H9 (cell line): ENCODE measurements around the gene TM9SF3. TPM values are rescaled to one million over a fixed set of nuclear protein-coding genes. Genes with fewer than 3 reads are reported as not detected.

Experiments used
- DNase-seq: peaks from one replicate; pipeline ENCODE4 v3.0.0-alpha.2; 2017
- H2AFZ ChIP-seq: one replicate; pipeline ENCODE4 v1.6.1; 2013; ENCODE audit warnings: mild to moderate bottlenecking, low read length, control low read depth, moderate library complexity
- H2AK5ac ChIP-seq: 2 replicates; pipeline ENCODE4 v1.6.1; 2013; ENCODE audit warnings: low read length, control low read depth, mixed read lengths; ENCODE audit not compliant: insufficient read length
- H2BK120ac ChIP-seq: one replicate; pipeline ENCODE4 v1.6.1; 2013; ENCODE audit warnings: low read depth, mild to moderate bottlenecking, low read length, control low read depth, inconsistent platforms; ENCODE audit not compliant: poor library complexity, severe bottlenecking
- H2BK12ac ChIP-seq: 2 replicates; pipeline ENCODE4 v1.6.1; 2013; ENCODE audit warnings: low read length, control low read depth, mixed read lengths, low read depth; ENCODE audit not compliant: insufficient read length
- H2BK15ac ChIP-seq: 2 replicates; pipeline ENCODE4 v1.6.1; 2013; ENCODE audit warnings: low read depth, low read length, control low read depth
- H2BK20ac ChIP-seq: one replicate; pipeline ENCODE4 v1.6.1; 2013; ENCODE audit warnings: low read depth, mild to moderate bottlenecking, low read length, control low read depth, inconsistent platforms; ENCODE audit not compliant: poor library complexity, severe bottlenecking
- H2BK5ac ChIP-seq: 2 replicates; pipeline ENCODE4 v1.6.1; 2013; ENCODE audit warnings: low read length, control low read depth, mixed read lengths; ENCODE audit not compliant: insufficient read length
- H3K14ac ChIP-seq: 2 replicates; pipeline ENCODE4 v1.6.1; 2013; ENCODE audit warnings: low read length, control low read depth; ENCODE audit not compliant: insufficient read depth
- H3K18ac ChIP-seq: 2 replicates; pipeline ENCODE4 v1.6.1; 2013; ENCODE audit warnings: low read depth, mild to moderate bottlenecking, mixed read lengths, low read length, control low read depth; ENCODE audit not compliant: insufficient read length
- H3K23ac ChIP-seq: 2 replicates; pipeline ENCODE4 v1.6.1; 2013; ENCODE audit warnings: low read length, control low read depth, mixed read lengths, low read depth; ENCODE audit not compliant: insufficient read length
- H3K23me2 ChIP-seq: 2 replicates; pipeline ENCODE4 v1.6.1; 2013; ENCODE audit warnings: low read depth, mild to moderate bottlenecking, mixed read lengths, low read length, control low read depth; ENCODE audit not compliant: insufficient read length, poor library complexity, severe bottlenecking
- H3K27ac ChIP-seq: 2 replicates; pipeline ENCODE4 v1.5.1; 2013; ENCODE audit warnings: low read length, control low read depth, mixed read lengths, low read depth; ENCODE audit not compliant: insufficient read length
- H3K27me3 ChIP-seq: 2 replicates; pipeline ENCODE4 v1.6.1; 2013; ENCODE audit warnings: low read length, control low read depth, inconsistent platforms; ENCODE audit not compliant: insufficient read depth
- H3K4ac ChIP-seq: 2 replicates; pipeline ENCODE4 v1.6.1; 2013; ENCODE audit warnings: low read depth, mild to moderate bottlenecking, control low read depth, inconsistent platforms, low read length, moderate library complexity
- H3K4me1 ChIP-seq: 2 replicates; pipeline ENCODE4 v1.6.1; 2013; ENCODE audit warnings: low read length, control low read depth, inconsistent platforms; ENCODE audit not compliant: insufficient read depth
- H3K4me2 ChIP-seq: 2 replicates; pipeline ENCODE4 v1.6.1; 2013; ENCODE audit warnings: low read length, control low read depth, mixed read lengths; ENCODE audit not compliant: insufficient read length, insufficient read depth
- H3K56ac ChIP-seq: 2 replicates; pipeline ENCODE4 v1.6.1; 2013; ENCODE audit warnings: low read depth, mild to moderate bottlenecking, mixed read lengths, low read length, control low read depth; ENCODE audit not compliant: insufficient read length
- H3K79me1 ChIP-seq: 2 replicates; pipeline ENCODE4 v1.6.1; 2013; ENCODE audit warnings: low read depth, mild to moderate bottlenecking, moderate library complexity, low read length, control low read depth, inconsistent platforms; ENCODE audit not compliant: insufficient read depth, poor library complexity, severe bottlenecking
- H3K79me2 ChIP-seq: 2 replicates; pipeline ENCODE4 v1.6.1; 2013; ENCODE audit warnings: low read length, control low read depth, inconsistent platforms; ENCODE audit not compliant: insufficient read depth
- H3K9ac ChIP-seq: 2 replicates; pipeline ENCODE4 v1.6.1; 2013; ENCODE audit warnings: low read length, control low read depth, mixed read lengths; ENCODE audit not compliant: insufficient read length; ENCODE audit errors: extremely low read depth
- H3K9me3 ChIP-seq: one replicate; pipeline ENCODE4 v1.6.1; 2013; ENCODE audit warnings: low read depth, low read length, inconsistent platforms; ENCODE audit not compliant: control insufficient read depth
- H3T11ph ChIP-seq: one replicate; pipeline ENCODE4 v1.6.1; 2013; ENCODE audit warnings: mild to moderate bottlenecking, low read length, control low read depth, inconsistent platforms
- H4K20me1 ChIP-seq: one replicate; pipeline ENCODE4 v1.6.1; 2013; ENCODE audit not compliant: control insufficient read depth, insufficient read length, insufficient read depth
- H4K5ac ChIP-seq: 2 replicates; pipeline ENCODE4 v1.6.1; 2013; ENCODE audit warnings: low read depth, mild to moderate bottlenecking, mixed read lengths, low read length, control low read depth; ENCODE audit not compliant: insufficient read length
- H4K8ac ChIP-seq: replicated peaks from 2 replicates; pipeline ENCODE4 v1.6.1; 2013; ENCODE audit warnings: low read length, control low read depth, mixed read lengths, low read depth; ENCODE audit not compliant: insufficient read length
- H4K91ac ChIP-seq: 2 replicates; pipeline ENCODE4 v1.6.1; 2013; ENCODE audit warnings: low read depth, mild to moderate bottlenecking, moderate library complexity, mixed read lengths, low read length, control low read depth; ENCODE audit not compliant: insufficient read length
- H3K27ac Mint-ChIP-seq, 3 experiments: 2 replicates in 2 of 3; 3 replicates in 1 of 3; pipeline ENCODE4 v1.8.0; 2020 to 2021; ENCODE audit warnings: mixed read lengths in 3 of 3, mild to moderate bottlenecking in 1 of 3, moderate library complexity in 1 of 3
- H3K27me3 Mint-ChIP-seq: 2 replicates; pipeline ENCODE4 v1.8.0; 2021; ENCODE audit warnings: low read depth, mild to moderate bottlenecking, moderate library complexity, mixed read lengths
- H3K36me3 Mint-ChIP-seq, 3 experiments: 2 replicates in 2 of 3; 3 replicates in 1 of 3; pipeline ENCODE4 v1.8.0; 2020 to 2021; ENCODE audit warnings: low read depth in 3 of 3, mixed read lengths in 3 of 3; ENCODE audit not compliant: insufficient read depth in 1 of 3
- H3K4me1 Mint-ChIP-seq, 2 experiments: 2 replicates each; pipeline ENCODE4 v1.8.0; 2020; ENCODE audit warnings: mixed read lengths in 2 of 2
- H3K4me3 Mint-ChIP-seq, 2 experiments: 2 replicates in 1 of 2; 3 replicates in 1 of 2; pipeline ENCODE4 v1.8.0; 2020 to 2021; ENCODE audit warnings: mild to moderate bottlenecking in 2 of 2, mixed read lengths in 2 of 2, moderate library complexity in 1 of 2
- H3K9me3 Mint-ChIP-seq, 2 experiments: 2 replicates in 1 of 2; 3 replicates in 1 of 2; pipeline ENCODE4 v1.8.0; 2020; ENCODE audit warnings: mild to moderate bottlenecking in 2 of 2, mixed read lengths in 2 of 2, moderate library complexity in 1 of 2
- CTCF ChIP-seq: fragments of 200-600 bp; sonication (generic); conservative IDR thresholded peaks from 3 replicates; pipeline ENCODE4 v1.8.0; 2021; ENCODE audit warnings: antibody characterized with exemption, mild to moderate bottlenecking
- whole genome bisulfite sequencing: extraction: QIAGEN DNeasy Blood & Tissue Kit; methylation state at CpG from one replicate; pipeline ENCODE4 v1.1.7; 2013; ENCODE audit warnings: missing lambda C conversion rate, low lambda C conversion rate, mixed read lengths; ENCODE audit not compliant: insufficient read length; ENCODE audit errors: extremely low coverage; 5-methylcytosine and 5-hydroxymethylcytosine counted together
- total RNA-seq: library from RNA; stranded (reverse); gene quantifications from 2 replicates; pipeline ENCODE4 v1.2.1, GENCODE V29; 2021

TM9SF3 gene
- total RNA-seq, 1 experiment from 2014 or later = 120 TPM

GRCh38 chr10:96616961-96617360 lies 30.1 kb upstream of the TM9SF3 start:
- Histone ChIP-seq H3K18ac (no peak overlapping the region), H2BK15ac (no peak overlapping the region), H2BK5ac (no peak overlapping the region), H4K5ac (no peak overlapping the region), H3K23ac (no peak overlapping the region), H3K4me1 (no peaks in the 10 kb centered on the region), H2AFZ (no peak overlapping the region), H3K9ac (no peak overlapping the region), H3K4me2 (no peak overlapping the region), H3T11ph (no peak overlapping the region), H3K27ac (no peak overlapping the region), H3K56ac (no peak overlapping the region), H3K79me1 (no peaks in the 10 kb centered on the region), H4K91ac (no peak overlapping the region), H2BK20ac (no peak overlapping the region), H3K79me2 (no peaks in the 10 kb centered on the region), H4K8ac (no peak overlapping the region), H2BK120ac (no peak overlapping the region), H3K27me3 (no peaks in the 10 kb centered on the region), H2BK12ac (no peak overlapping the region), H2AK5ac (no peak overlapping the region), H3K23me2 (no peaks in the 10 kb centered on the region), H4K20me1 (no peaks in the 10 kb centered on the region), H3K9me3 (no peaks in the 10 kb centered on the region), H3K14ac (no peak overlapping the region), H3K4ac (no peak overlapping the region)
- no peak for DNase-seq
- H3K27me3 Mint-ChIP-seq = no peaks in the 10 kb centered on the region
- no peak for TF ChIP-seq CTCF
- H3K27ac Mint-ChIP-seq = peak overlapping the region; percentile 22 to 29 (median 28); a peak in 1 of 7 replicates
- peaks cover 7 to 11% of the 10 kb centered on the region in 2 experiments; a peak in 3 of 4 replicates for H3K4me1 Mint-ChIP-seq
- H3K36me3 Mint-ChIP-seq = no peaks in the 10 kb centered on the region
- H3K9me3 Mint-ChIP-seq = no peaks in the 10 kb centered on the region
- no CpG with 5 or more reads among the region's 4 CpGs for WGBS
- H3K4me3 Mint-ChIP-seq = no peak overlapping the region
